GM21737 (cell line): Measurements from ENCODE around the gene RABGGTA.

Experiments used
- ATAC-seq: cut with Tn5 transposase; IDR thresholded peaks from one replicate; pipeline ENCODE4 v1.9.1; 2021; ENCODE audit warnings: mild to moderate bottlenecking, moderate library complexity; ENCODE audit not compliant: unreplicated experiment

Gene RABGGTA

DNA sequence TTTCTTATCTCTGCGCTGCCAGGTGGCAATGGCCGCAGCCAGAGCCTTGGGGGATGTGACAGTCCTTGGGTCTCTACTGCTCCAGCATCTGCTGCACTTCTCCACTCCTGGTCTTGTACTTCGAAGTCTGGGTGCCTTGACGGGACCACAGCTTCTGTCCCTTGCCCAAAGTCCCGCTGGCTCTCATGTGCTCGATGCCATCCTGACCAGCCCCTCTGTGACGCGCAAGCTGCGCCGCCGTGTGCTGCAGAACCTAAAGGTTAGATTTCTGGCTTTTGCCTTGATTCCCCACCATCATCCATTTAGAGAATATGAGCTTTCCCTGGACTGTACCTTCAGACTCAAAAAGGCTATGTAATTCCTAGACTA, 32.6 kb upstream of the RABGGTA start:
- ATAC-seq = no peak

DNA sequence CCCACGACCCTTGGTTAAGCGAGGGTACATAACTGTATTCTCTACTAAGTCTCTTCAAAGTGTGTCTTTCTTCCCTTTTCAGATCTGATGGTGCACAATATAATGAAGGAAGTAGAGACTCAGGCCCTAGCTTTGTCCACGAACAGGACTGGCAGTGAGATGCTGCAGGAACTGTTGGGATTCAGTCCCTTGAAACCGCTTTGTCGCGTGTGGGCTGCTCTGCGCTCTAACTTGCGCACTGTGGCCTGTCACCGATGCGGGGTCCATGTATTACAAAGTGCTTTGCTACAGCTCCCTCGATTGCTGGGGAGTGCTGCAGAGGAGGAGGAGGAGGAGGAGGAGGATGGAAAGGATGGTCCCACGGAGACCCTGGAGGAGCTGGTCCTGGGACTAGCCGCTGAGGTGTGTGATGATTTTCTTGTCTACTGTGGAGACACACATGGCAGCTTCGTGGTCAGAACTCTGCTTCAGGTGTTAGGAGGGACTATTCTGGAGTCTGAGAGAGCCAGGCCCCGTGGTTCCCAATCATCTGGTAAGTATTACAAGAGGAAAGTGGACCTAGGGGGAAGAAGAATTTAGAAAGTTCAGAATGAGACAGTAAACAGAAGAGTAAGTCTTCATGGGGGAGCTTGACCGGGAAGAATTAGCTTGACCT, 29.1 kb upstream of the RABGGTA start:
- no peak for ATAC-seq

DNA sequence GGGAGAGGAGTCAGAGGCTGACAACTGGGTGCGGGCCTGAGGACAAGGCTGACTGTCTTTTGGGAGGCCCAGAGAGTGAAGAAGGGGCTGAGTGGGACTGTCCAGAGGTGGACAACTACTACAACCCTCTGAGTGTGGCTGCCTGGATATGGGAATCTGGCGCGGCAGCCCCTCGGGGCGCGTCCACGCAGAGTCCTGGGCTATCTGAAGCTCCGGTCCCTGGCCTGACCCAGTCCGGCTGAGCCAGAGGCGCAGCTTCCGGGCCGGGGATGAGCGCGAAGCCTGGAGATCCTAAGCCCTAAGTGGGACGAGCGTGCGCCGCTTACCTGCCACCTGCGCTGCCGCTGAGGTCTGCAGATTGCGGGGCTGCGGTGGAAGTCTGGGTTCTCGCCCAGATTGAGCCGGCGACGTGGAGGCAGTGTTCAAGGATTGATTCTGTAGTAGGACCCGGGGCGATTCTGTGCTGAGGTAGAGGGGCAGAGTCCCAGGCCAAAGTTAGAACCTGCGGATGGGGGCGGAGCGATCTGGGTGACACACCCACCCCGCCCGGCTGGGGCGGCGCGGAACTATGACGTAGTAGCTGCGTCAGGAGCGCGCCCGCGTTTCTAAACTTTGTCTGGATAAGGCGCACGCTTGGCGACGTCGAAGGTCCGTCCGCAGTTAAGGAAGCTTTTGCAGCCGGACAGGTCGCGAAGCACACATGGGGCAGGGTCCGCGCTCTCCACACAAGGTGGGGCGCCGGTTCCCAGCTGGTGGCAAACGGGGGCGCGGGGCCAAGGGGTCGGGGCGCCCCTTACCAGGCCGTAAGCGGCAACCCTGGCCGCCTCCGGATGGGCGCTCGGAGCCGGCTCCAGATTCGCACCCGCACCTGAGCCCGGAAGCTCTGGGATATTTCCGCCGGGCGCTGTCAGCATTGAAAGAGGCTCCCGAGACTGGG, 28.1 kb upstream of the RABGGTA start, which contains the start of the genes DHRS1 and NOP9:
TSS of gene DHRS1 (minus strand) at position 526 of the 937 bp plus-strand sequence. CDS start 674 bp downstream, outside the sequence.
TSS of gene NOP9 (plus strand) at position 596 of the 937 bp plus-strand sequence. CDS start at position 701, 105 bp downstream.
- ATAC-seq = peak; percentile 57

DNA sequence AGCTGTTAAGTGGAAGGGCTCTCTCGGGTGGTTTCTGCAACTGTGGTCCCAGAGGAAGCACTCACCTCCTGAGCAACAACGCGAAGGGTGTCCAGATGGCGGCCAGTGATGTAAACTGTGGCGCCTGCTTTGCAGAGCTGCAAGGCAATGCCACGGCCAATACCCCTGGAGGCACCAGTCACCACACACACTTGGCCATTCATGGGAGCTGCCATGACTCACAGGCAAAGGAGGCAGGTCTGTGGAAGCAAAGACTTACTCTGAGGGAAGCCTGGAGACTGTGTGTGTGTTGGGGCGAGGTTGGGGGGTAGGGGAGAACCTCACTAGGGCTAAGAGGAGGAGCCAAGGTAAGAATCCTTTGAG, 27.5 kb upstream of the RABGGTA start:
- no peak for ATAC-seq

DNA sequence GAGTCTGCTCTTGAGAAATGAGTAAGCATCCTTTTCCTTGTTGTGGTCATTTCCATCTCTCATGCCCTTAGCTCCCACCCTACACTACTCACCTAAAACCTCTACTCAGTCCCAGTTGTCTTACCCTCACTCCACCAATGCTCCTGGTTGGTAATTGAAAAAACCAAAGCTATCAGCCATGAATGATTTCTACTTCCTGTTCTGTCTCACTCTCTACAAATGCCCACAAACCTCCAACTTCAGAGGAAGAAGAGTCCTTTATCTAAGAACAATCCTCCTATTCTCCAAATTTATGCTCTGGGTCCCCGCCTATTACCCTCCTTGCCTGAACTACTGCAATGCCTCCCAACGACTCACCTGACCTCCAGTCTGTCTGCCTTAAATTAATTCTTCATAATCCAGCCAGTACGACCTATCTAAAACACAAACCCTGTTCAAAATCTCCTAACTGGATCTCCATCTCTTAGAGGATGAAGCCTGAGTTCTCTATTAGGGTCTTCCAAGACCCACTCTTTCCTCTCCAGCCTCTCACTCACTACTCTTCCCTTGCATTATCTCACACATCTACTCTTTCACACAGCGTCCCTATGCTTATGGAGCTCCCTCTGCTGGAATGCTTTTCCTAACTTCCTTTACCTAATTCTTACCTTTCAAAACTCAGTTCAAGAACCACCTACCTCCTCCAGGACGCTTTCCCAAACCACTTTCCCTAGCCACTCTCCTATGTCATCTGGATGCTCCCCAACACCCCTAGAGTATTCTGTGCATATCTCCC, 26.0 kb upstream of the RABGGTA start:
- peak; percentile 34 for ATAC-seq

DNA sequence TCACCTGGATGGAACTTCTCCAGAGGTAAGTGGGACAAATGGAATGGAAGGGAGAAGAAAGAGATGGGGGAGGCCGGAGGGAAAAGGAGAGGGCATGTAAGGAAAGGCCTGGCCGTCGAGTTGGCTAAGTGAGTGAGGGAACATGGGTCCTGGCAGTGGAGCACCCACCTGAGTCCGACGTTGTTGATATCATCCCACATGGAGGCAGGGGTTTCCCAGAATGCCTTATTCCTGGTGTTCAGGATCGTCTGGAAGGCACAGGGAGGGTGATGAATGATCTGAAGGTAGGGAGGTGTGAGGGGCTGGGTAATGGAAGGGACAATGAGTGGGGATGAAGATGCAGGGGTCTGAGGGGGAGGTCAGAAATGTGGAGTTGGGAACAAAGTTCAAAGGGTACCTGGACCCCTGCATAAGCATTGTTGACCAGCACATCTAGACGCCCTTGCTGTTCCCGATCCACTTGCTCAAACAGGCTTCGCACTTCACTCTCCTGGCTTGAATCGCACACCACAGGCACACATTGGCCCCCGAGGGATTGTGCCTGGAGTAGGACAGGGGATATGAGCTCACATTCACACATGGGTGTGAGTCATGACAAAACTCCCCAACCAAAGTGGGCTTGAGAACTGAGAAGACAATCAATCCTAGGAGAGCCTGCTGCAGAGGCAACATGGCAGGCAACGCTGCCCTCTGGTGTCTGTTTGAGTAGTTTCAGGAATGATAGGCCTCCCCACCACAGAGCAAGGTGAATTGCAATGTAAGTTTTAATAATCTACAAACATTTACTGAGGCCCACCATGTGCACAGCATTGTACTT, 25.2 kb upstream of the RABGGTA start:
- peak; percentile 40 for ATAC-seq

DNA sequence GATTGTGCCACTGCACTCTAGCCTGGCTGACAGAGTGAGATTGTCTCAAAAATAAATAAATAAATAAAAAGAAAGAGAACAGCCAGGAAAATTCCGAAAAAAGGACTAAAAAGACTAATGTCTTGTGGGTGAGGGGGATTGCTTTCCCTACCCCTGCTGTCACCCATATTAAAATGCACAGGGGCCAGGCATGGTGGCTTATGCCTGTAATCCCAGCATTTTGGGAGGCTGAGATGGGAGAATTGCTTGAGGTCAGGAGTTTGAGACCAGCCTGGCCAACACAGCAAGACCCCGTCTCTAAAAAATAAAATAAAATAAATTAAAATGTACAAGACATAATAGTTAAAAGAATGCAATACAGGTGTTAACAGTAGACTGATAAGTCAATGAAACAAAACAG, 22.1 kb upstream of the RABGGTA start:
- no peak for ATAC-seq

DNA sequence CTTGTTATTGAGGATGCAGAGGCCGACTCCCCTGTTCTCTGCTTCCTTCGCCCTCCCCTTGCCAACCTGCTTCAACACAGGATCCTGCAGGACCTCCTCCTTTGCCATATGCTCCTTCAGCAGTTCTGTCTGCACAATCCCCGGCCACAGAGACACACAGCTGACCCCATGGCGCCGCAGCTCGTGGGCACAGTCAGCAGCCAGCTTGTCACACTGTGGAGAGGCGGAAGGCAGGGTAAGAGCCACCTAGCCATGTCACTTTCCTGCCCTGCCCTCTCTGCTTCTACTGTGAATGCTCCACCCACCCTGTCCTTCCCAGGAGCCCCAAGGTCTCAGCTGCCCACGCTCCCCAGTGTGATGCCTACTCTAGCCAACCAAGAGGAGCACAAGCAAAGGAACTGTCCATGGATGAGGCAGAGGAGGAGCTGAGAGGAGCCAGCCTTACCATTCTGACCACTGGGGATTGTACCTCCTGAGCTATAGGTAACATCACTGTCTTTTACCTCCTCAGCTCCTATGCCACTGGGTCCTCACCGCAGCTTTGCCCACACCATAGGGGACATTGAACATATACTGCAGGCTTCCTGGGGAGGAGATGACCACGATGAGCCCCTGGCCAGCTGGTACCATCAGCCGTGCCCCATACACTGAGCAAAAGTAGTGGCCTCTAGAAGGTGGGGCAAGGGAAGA, 20.9 kb upstream of the RABGGTA start:
- ATAC-seq = no peak

DNA sequence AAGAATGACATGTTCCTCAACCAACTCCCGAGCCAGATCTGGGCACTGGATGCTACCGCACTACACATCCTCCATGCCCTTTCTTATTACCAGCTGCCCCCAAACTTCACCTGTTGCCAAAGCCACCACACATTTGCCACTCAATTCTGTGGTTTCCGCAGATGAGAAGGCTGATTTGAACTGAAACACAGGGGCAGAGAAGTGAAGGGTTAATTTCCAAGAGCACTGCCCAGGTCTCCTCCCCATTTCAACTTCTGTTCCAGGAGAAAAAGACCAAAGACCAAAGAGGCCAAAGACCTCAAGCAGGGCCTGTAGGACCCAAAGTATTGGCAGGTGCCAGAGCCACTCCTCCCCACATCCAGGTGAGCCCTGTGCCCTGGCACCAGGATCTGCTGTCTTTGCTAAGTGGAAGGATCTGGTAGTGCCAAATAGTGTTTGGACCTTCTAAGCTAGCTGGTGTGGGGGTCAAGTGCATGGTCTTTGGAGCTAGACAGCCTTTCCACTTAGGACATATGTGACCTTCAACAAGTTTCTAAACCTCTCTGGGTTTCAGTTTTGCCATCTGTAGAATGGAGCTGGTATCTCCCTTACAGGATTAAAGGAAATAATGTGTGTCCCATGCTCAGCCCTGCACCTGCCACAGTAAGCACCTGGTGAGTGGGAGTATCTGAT, 20.2 kb upstream of the RABGGTA start:
- no peak for ATAC-seq

DNA sequence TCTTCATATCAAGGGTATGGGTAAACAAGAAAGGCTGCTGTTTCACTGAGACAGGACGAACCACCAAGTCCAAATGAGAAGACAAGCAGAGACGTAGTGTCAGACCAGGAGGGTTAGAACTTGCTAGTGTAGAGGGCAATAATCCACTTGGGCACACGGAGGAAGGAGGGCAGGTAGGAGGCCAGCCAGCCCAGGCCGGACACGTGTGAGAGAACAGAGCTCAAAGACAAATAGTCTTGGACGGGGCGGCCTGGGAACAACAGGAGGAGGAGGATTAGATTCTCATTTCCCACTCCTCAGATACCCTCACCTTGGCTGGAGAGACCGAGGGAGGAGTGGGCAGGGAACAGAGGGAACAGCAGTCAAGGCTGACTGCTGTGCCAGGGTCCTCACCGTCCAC, 19.3 kb upstream of the RABGGTA start:
- no peak for ATAC-seq

DNA sequence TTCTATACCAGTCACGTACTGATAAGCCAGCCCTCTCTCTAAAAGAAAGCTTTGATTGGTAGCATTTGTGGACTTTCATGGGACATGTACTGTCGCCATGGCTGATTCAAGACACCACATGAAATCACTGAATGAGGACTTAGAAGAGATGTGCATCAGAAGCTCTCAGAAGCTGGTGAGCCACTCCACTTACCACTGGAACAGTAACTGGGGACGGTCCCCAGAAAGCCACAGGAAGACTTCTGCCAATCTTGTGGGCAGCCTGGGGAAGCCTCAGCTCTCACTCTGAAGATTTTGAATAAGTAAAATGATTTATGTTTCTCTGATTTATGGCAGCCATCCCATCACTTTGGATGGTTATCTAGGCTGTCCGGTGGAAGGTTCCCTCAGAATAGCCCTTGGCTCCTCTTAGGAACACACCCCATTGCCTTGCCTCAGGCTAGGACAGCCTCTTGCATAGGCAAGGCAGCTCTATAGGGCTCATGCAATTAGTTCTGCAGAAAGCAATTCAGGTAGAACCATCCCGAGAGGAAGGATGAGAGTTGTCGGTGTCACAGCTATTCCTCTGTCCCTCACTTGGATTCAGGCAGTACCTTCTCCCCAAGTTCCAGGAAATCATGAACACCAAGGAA, 18.4 kb upstream of the RABGGTA start:
- peak; percentile 65 for ATAC-seq

DNA sequence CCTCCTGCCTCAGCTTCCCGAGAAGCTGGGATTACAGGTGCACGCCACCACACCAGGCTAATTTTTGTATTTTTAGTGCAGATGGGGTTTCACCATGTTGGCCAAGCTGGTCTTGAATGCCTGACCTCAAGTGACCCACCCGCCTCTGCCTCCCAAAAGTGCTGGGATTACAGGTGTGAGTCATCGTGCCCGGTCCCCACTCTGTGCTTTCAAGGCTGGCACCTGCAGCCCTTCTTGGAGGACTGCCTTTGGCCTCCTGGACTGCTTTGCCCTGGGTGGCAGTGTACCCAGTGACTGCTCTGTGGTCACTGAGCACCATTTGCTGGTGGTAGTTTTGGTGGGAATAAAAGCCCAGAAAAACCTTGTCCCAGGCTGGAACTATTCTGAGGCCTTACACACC, 15.6 kb upstream of the RABGGTA start:
- no peak for ATAC-seq

DNA sequence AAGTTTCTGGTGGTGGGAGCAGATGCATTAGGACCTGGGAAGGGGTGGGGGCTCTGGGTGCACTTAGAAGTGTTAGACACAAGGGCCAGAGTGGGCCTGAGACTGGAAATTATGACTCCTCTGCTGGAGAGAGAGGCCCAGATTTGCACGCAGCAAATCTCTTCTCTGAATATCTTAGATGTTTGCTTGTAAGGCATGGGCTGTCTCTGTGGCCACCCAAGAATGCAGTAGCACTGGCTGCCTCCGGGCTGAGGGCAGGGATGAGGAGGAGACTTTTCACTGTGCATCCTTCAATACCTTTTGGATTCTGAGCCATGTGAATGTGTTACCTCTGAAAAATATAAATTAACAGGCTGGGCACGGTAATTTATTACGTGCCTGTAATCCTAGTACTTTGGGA, 14.0 kb upstream of the RABGGTA start:
- ATAC-seq = no peak

DNA sequence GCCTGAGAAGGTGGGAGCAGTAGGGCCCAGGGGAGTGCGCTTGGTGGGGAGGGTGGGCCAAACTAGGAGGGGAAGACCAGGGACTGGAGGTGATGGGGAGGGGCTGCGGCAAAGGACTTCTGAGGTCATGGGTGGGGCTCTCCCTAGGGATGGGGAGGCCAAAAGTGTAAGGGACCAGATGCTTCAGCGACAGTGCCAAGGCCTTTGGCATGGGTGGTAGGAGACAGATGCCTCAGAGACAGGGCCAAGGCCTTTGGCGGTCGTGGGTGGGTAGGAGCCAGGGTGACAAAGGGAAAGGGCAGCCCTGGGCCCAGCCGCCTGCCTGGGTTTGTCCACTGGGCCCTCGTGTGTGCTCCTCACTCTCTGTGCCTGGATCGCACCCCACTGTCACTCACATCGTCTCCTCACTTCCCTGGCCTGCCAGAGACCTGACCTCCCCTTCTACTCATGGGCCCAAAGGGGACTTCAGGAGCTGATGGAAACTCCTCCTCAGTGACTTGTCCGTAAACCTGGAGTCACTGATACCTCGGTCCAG, 13.2 kb upstream of the RABGGTA start:
- no peak for ATAC-seq

DNA sequence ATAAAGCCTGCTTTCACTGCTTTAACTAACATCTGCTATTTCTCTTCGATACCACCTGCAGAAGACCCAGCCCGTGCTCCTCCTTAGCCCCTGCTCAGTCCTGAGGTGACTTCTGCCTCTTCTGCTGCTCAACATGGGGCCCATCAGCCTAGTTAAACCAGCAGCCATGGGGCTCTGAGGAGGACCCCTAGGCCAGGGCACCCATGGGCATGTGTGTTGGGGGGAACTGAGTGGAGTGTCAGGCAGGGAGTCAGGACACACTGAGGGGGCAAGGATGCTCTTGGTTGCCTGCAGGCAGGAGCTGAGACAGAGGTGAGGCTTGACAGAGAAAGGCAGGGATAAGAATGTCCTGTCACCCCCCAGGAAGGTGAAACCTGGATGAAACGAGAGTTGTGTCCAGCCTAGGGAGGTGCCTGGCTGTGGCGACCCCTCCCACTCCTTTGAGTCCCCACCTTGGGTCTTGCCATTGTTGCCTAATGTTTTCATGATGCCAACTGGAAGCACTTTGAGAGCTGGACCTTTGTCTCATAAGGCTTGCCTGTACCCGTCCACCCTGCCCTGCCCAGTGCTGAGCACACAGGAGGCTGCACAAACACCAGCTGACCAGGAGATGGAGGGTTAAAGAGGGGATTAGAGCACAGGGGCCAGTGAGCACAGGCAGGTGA, 12.5 kb upstream of the RABGGTA start:
- ATAC-seq = no peak

DNA sequence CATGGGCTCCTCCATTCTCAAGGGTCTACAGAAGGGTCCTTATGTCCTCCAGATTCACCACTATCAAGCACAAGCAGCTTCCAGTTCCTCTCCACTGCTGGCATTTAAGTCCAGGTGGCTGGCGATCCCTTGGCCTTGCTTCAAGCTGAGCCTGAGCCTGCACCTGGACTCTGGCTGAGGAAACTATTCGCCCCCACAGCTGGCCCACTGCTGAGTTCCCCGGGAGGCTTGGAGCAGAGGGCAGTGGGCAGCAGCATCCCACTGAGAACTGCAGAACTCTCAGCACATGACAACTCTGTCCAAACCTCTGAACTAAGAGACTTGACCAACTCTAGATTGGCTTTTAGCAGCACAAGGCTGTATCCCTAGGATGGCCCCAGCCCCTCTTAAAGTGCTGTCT, 11.3 kb upstream of the RABGGTA start:
- ATAC-seq = no peak

DNA sequence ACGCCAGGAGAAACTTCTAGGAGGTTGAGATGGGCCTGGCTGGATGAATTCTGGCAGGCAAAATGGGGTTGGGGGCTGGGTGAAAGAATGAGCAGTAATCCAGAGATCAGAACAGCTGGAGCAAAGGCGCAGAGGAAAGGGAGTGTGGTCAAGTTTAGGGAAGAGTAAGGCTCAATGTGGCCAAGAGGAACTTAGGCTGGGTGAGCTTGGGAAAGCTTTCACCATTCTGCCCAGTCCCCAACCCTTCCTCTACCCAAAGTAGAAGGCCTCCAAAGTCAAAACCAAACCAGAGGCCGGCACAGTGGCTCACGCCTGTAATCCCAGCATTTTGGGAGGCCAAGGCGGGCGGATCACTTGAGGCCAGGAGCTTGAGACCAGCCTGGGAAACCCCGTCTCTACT, 10.2 kb upstream of the RABGGTA start:
- no peak for ATAC-seq

DNA sequence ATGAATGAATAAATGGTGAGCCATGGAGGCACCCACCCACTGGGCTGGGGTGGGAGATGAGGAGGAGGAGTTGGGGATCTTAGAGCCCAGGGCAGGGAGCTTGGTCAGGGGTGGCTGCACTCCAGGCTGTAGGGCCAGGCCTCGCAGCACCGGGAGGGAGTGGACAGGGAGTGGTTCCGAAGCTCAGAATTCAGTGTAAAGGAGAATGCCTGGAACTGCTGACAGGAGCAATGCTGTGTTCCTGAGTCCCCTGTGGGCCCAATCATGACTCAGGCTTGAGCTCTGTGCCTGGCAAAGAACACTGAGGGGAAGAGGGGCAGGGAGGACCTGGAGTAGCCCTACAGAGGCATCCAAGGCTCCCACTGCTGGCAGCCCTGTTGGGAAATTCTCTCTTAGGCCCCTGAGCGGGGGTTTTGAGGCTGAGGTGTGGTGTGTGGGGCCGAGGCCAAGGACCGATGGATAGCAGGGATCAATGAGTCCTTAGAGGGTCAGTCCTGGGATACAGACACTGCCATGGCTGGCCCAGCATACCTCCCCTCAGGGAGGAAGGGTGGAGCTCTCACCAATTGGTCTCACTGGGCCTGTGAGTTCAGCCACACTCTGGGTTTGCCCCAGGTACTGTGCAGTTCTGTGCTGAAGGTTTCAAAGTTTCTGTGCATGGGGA, 9.5 kb upstream of the RABGGTA start:
- no peak for ATAC-seq
